ENCODE results near the gene MILR1.
"Not testable (repeated sequence)": the region's sequence is repeated elsewhere in the genome, so short reads cannot be mapped to it uniquely, and the experiment has no call there.

MILR1 gene

DNA sequence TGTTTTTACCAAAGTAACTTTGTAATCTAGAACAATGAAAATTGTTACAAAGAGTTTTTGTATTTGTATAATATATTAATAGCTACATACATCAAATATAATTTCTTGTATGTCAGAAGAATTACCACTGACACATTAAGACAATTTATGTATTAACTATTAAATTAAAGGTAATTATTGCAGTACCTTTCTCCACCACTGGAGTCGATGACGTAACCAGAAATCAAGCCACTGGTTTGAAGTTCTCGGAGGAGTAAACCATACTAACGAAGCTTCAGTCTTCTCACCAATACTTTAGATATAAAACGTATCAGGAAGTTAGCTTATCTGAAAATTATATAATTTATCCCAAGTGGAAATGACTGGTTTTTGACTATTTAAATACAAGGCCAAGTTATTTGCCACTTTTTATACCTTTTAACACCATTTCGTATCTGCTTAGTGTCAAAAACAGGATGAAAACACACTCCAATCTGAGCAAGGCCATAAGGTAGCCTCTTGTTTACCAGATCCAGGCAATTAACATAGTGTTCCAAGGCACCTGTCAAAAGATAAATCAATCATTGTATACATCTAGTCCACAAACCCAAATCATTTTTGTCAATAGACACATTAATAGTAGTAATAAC is 43.7 kb downstream of the MILR1 start:
- H2BK12ac ChIP-seq (ENCODE audit: low read length in 2 of 2): no peak overlapping the region
- H2BK5ac ChIP-seq (ENCODE audit: low read depth, low read length, poor library complexity, severe bottlenecking): no peak overlapping the region
- no peaks in the 10 kb centered on the region for H3K9me3 ChIP-seq (ENCODE audit: control insufficient read depth, low read length)
- peaks cover 11% of the 10 kb centered on the region for H3K79me1 ChIP-seq (replicated peaks; ENCODE audit: low read length, poor library complexity, severe bottlenecking)
- H3K4me1 ChIP-seq (ENCODE audit: control insufficient read depth, insufficient read depth, low read depth, low read length): peaks cover 8% of the 10 kb centered on the region
- no peak overlapping the region for H2AFZ ChIP-seq (ENCODE audit: low read depth, low read length)
- peak; percentile 53 for DNase-seq
- no peak overlapping the region for H3K23ac ChIP-seq (ENCODE audit: low read length in 2 of 2)
- H3K36me3 ChIP-seq (ENCODE audit: control insufficient read depth in 1 of 2, insufficient read depth in 2 of 2, low read depth in 1 of 2, low read length in 2 of 2): peaks cover 13 to 42% of the 10 kb centered on the region in 2 experiments
- H3K18ac ChIP-seq (ENCODE audit: low read depth in 1 of 2, low read length in 2 of 2): no peak overlapping the region
- H2BK120ac ChIP-seq (ENCODE audit: low read depth, low read length): no peak overlapping the region
- H3K27ac ChIP-seq (ENCODE audit: low read length, poor library complexity, severe bottlenecking): no peak overlapping the region
- no peak overlapping the region for H4K8ac ChIP-seq (ENCODE audit: low read length)
- no peak overlapping the region for H3K4ac ChIP-seq (ENCODE audit: low read depth in 1 of 2, low read length in 2 of 2)
- no peak overlapping the region for H2BK15ac ChIP-seq (ENCODE audit: low read depth, poor library complexity, severe bottlenecking)
- no peak overlapping the region for H2AK5ac ChIP-seq (ENCODE audit: low read length, severe bottlenecking)
- H3K14ac ChIP-seq (ENCODE audit: low read length in 2 of 2): no peak overlapping the region
- 95% methylated on average over 1 of the region's 6 CpGs for WGBS
- H3K9ac ChIP-seq (ENCODE audit: low read length): peak overlapping the region; percentile 41
- no peaks in the 10 kb centered on the region for H3K27me3 ChIP-seq (ENCODE audit: control insufficient read depth in 1 of 2, insufficient read depth in 1 of 2, low read length in 2 of 2)
- no peak overlapping the region for H4K91ac ChIP-seq (ENCODE audit: low read length)
- no peak overlapping the region for H3K4me3 ChIP-seq (ENCODE audit: insufficient read depth in 1 of 2, low read depth in 1 of 2, low read length in 2 of 2)
- H3K4me2 ChIP-seq (ENCODE audit: low read length, poor library complexity, severe bottlenecking): no peak overlapping the region

DNA sequence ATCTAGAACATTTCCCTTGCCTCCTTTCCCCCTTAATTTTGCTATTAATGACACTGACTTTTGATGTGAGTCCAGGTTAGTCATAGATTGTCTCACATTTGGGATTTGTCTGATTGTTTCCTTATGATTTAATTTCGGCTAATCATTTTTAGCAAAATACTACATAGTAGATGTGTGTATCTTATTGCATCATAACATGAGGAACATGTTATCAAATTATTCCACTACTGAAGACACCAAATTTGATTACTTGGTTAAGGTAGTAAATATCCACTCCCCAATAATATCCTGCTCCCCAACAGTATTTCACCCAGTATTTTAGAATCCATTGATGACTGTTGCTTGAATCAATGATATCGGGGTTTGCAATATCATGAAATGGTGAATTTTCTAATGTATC is 45.2 kb downstream of the MILR1 start:
- Histone ChIP-seq H3K79me1 (replicated peaks; ENCODE audit: low read length, poor library complexity, severe bottlenecking) (peaks cover 11% of the 10 kb centered on the region), H3K9ac (ENCODE audit: low read length) (peak overlapping the region; percentile 27), H3K4ac (ENCODE audit: low read depth in 1 of 2, low read length in 2 of 2) (no peak overlapping the region), H3K4me3 (ENCODE audit: insufficient read depth in 1 of 2, low read depth in 1 of 2, low read length in 2 of 2) (peak overlapping the region in 1 of 2 experiments; percentile 52), H3K4me2 (ENCODE audit: low read length, poor library complexity, severe bottlenecking) (no peak overlapping the region), H3K18ac (ENCODE audit: low read depth in 1 of 2, low read length in 2 of 2) (no peak overlapping the region), H2BK120ac (ENCODE audit: low read depth, low read length) (no peak overlapping the region), H2BK15ac (ENCODE audit: low read depth, poor library complexity, severe bottlenecking) (no peak overlapping the region), H3K9me3 (ENCODE audit: control insufficient read depth, low read length) (no peaks in the 10 kb centered on the region), H3K27ac (ENCODE audit: low read length, poor library complexity, severe bottlenecking) (no peak overlapping the region), H3K27me3 (ENCODE audit: control insufficient read depth in 1 of 2, insufficient read depth in 1 of 2, low read length in 2 of 2) (no peaks in the 10 kb centered on the region), H3K14ac (ENCODE audit: low read length in 2 of 2) (no peak overlapping the region), H4K91ac (ENCODE audit: low read length) (no peak overlapping the region), H3K36me3 (ENCODE audit: control insufficient read depth in 1 of 2, insufficient read depth in 2 of 2, low read depth in 1 of 2, low read length in 2 of 2) (peaks cover 13 to 50% of the 10 kb centered on the region in 2 experiments), H2AK5ac (ENCODE audit: low read length, severe bottlenecking) (no peak overlapping the region), H3K4me1 (ENCODE audit: control insufficient read depth, insufficient read depth, low read depth, low read length) (peaks cover 8% of the 10 kb centered on the region), H2AFZ (ENCODE audit: low read depth, low read length) (no peak overlapping the region), H2BK5ac (ENCODE audit: low read depth, low read length, poor library complexity, severe bottlenecking) (no peak overlapping the region), H4K8ac (ENCODE audit: low read length) (no peak overlapping the region), H3K23ac (ENCODE audit: low read length in 2 of 2) (no peak overlapping the region), H2BK12ac (ENCODE audit: low read length in 2 of 2) (no peak overlapping the region)
- no peak for DNase-seq
- no CpG with 5 or more reads among the region's 2 CpGs for WGBS

DNA sequence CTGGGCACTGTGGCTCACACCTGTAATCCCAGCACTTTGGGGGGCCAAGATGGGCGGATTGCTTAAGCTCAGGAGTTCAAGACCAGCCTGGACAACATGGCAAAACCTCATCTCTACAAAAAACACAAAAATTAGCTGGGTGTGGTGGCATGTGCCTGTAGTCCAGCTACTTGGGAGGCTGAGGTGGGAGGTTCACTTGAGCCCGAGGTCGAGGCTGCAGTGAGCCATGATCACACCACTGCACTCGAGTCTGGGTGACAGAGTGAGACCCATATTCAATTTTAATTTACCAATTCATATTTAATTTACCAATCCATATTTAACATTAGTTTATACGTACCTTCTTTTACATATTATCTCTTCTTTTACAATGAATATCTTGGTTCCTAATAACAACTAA is 46.4 kb downstream of the MILR1 start:
- H2BK15ac ChIP-seq (ENCODE audit: low read depth, poor library complexity, severe bottlenecking); H3K9me3 ChIP-seq (ENCODE audit: control insufficient read depth, low read length); H3K18ac ChIP-seq (ENCODE audit: low read depth in 1 of 2, low read length in 2 of 2); H2AFZ ChIP-seq (ENCODE audit: low read depth, low read length); H3K23ac ChIP-seq (ENCODE audit: low read length in 2 of 2); H2BK12ac ChIP-seq (ENCODE audit: low read length in 2 of 2); H3K4me2 ChIP-seq (ENCODE audit: low read length, poor library complexity, severe bottlenecking); H3K4me1 ChIP-seq (ENCODE audit: control insufficient read depth, insufficient read depth, low read depth, low read length); H3K4ac ChIP-seq (ENCODE audit: low read depth in 1 of 2, low read length in 2 of 2); H3K14ac ChIP-seq (ENCODE audit: low read length in 2 of 2); H3K27me3 ChIP-seq (ENCODE audit: control insufficient read depth in 1 of 2, insufficient read depth in 1 of 2, low read length in 2 of 2); H4K8ac ChIP-seq (ENCODE audit: low read length); H2AK5ac ChIP-seq (ENCODE audit: low read length, severe bottlenecking); H2BK120ac ChIP-seq (ENCODE audit: low read depth, low read length); H4K91ac ChIP-seq (ENCODE audit: low read length); H3K27ac ChIP-seq (ENCODE audit: low read length, poor library complexity, severe bottlenecking); DNase-seq; H2BK5ac ChIP-seq (ENCODE audit: low read depth, low read length, poor library complexity, severe bottlenecking): not testable (repeated sequence)
- Histone ChIP-seq H3K79me1 (replicated peaks; ENCODE audit: low read length, poor library complexity, severe bottlenecking) (peaks cover 11% of the 10 kb centered on the region), H3K9ac (ENCODE audit: low read length) (peak overlapping the region; percentile 100), H3K4me3 (ENCODE audit: insufficient read depth in 1 of 2, low read depth in 1 of 2, low read length in 2 of 2) (peak overlapping the region in 1 of 2 experiments; percentile 87), H3K36me3 (ENCODE audit: control insufficient read depth in 1 of 2, insufficient read depth in 2 of 2, low read depth in 1 of 2, low read length in 2 of 2) (peaks cover 12 to 51% of the 10 kb centered on the region in 2 experiments)
- 98% methylated on average over 4 of the region's 5 CpGs for WGBS

DNA sequence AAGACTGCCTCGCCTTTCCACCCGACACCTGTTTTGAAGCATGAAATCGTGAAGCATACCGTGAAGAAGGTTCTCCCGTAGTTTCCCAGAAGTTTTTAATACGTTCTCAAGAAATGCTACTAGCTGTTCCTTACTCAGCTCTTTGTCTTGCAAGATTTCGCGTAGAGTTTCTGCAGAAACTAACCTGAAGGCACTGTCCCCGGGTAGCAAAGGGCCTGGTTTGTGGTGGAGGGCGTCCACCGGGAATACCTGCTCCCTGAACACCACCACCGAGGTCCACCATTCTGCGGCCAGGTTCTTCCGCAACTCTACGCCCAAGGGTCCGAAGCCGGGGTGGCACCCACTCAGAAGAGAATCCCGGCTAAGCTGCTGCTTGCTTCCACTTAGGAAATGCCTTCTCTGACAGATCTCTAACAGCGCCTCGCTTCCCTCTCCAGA is 47.5 kb downstream of the MILR1 start:
- H3K27me3 ChIP-seq (ENCODE audit: control insufficient read depth in 1 of 2, insufficient read depth in 1 of 2, low read length in 2 of 2): no peaks in the 10 kb centered on the region
- peaks cover 8% of the 10 kb centered on the region for H3K4me1 ChIP-seq (ENCODE audit: control insufficient read depth, insufficient read depth, low read depth, low read length)
- peak overlapping the region; percentile 57 for H2BK120ac ChIP-seq (ENCODE audit: low read depth, low read length)
- peak overlapping the region; percentile 100 for H3K9ac ChIP-seq (ENCODE audit: low read length)
- H3K9me3 ChIP-seq (ENCODE audit: control insufficient read depth, low read length): no peaks in the 10 kb centered on the region
- peaks cover 11% of the 10 kb centered on the region for H3K79me1 ChIP-seq (replicated peaks; ENCODE audit: low read length, poor library complexity, severe bottlenecking)
- peak overlapping the region; percentile 28 to 94 for H3K4ac ChIP-seq (ENCODE audit: low read depth in 1 of 2, low read length in 2 of 2)
- H3K36me3 ChIP-seq (ENCODE audit: control insufficient read depth in 1 of 2, insufficient read depth in 2 of 2, low read depth in 1 of 2, low read length in 2 of 2): peaks cover 12 to 53% of the 10 kb centered on the region in 2 experiments
- 5% methylated on average over 20 of the region's 20 CpGs for WGBS
- peak overlapping the region; percentile 99 for H2AFZ ChIP-seq (ENCODE audit: low read depth, low read length)
- peak overlapping the region in 1 of 2 experiments; percentile 77 for H3K14ac ChIP-seq (ENCODE audit: low read length in 2 of 2)
- H2AK5ac ChIP-seq (ENCODE audit: low read length, severe bottlenecking): no peak overlapping the region
- no peak for DNase-seq
- peak overlapping the region; percentile 23 for H2BK15ac ChIP-seq (ENCODE audit: low read depth, poor library complexity, severe bottlenecking)
- H3K4me3 ChIP-seq (ENCODE audit: insufficient read depth in 1 of 2, low read depth in 1 of 2, low read length in 2 of 2): peak overlapping the region; percentile 77 to 87
- peak overlapping the region in 1 of 2 experiments; percentile 89 for H3K23ac ChIP-seq (ENCODE audit: low read length in 2 of 2)
- peak overlapping the region; percentile 99 for H3K4me2 ChIP-seq (ENCODE audit: low read length, poor library complexity, severe bottlenecking)
- peak overlapping the region; percentile 77 to 97 for H3K18ac ChIP-seq (ENCODE audit: low read depth in 1 of 2, low read length in 2 of 2)
- H3K27ac ChIP-seq (ENCODE audit: low read length, poor library complexity, severe bottlenecking): peak overlapping the region; percentile 95
- H2BK12ac ChIP-seq (ENCODE audit: low read length in 2 of 2): peak overlapping the region in 1 of 2 experiments; percentile 32
- peak overlapping the region; percentile 84 for H4K8ac ChIP-seq (ENCODE audit: low read length)
- H2BK5ac ChIP-seq (ENCODE audit: low read depth, low read length, poor library complexity, severe bottlenecking): no peak overlapping the region
- peak overlapping the region; percentile 89 for H4K91ac ChIP-seq (ENCODE audit: low read length)

Data from mesenchymal stem cell (in vitro differentiated cells and primary cell).